GM19324 (cell line): ENCODE data around the gene SCNM1.
"Not testable (repeated sequence)": the region's sequence is repeated elsewhere in the genome, so short reads cannot be mapped to it uniquely, and the experiment has no call there.

Experiments
- ATAC-seq: cut with Tn5 transposase; IDR thresholded peaks from one replicate; pipeline ENCODE4 v1.9.1; 2021; ENCODE audit warnings: mild to moderate bottlenecking, moderate library complexity; ENCODE audit not compliant: unreplicated experiment, low FRiP score

SCNM1 gene

GRCh38 chr1:151146072-151146411, 19.9 kb upstream of the SCNM1 start:
- ATAC-seq, result no peak

GRCh38 chr1:151146412-151147131, 19.4 kb upstream of the SCNM1 start, which contains the start of gene SEMA6C:
Gene SEMA6C (minus strand): TSS chr1:151146631. CDS start chr1:151142621, 4,010 bp downstream.
- peak; percentile 99 for ATAC-seq

GRCh38 chr1:151147132-151147503, 18.8 kb upstream of the SCNM1 start:
- ATAC-seq, result no peak

- ATAC-seq, result no peak
Observed at GRCh38 chr1:151147665-151148064, 18.3 kb upstream of the SCNM1 start.

GRCh38 chr1:151156515-151156819, 9.5 kb upstream of the SCNM1 start, which contains the start of gene TNFAIP8L2:
Gene TNFAIP8L2 (plus strand): TSS chr1:151156649. CDS start chr1:151158698, 2,049 bp downstream.
- peak; percentile 71 for ATAC-seq

GRCh38 chr1:151157067-151157531, 8.8 kb upstream of the SCNM1 start:
- ATAC-seq, result no peak

GRCh38 chr1:151158326-151158725, 7.6 kb upstream of the SCNM1 start:
- ATAC-seq, result no peak

- ATAC-seq, result no peak
Observed at GRCh38 chr1:151158751-151159251, 7.1 kb upstream of the SCNM1 start.

- ATAC-seq, result no peak
Observed at GRCh38 chr1:151159373-151159772, 6.6 kb upstream of the SCNM1 start.

GRCh38 chr1:151164732-151165280, 1.1 kb upstream of the SCNM1 start:
- no peak for ATAC-seq

- ATAC-seq, result no peak
Observed at GRCh38 chr1:151165281-151165737, 635 bp upstream of the SCNM1 start.

- ATAC-seq, result no peak
Observed at GRCh38 chr1:151166505-151166956, 587 bp downstream of the SCNM1 start.

GRCh38 chr1:151167116-151167515, 1.2 kb downstream of the SCNM1 start:
- ATAC-seq, result no peak

GRCh38 chr1:151171190-151171589, 5.2 kb downstream of the SCNM1 start:
- ATAC-seq, result no peak

- no peak for ATAC-seq
Observed at GRCh38 chr1:151175041-151175741, 9.2 kb downstream of the SCNM1 start.

- no peak for ATAC-seq
Observed at GRCh38 chr1:151175863-151176262, 9.9 kb downstream of the SCNM1 start, which contains the start of gene TMOD4. Gene TMOD4 (minus strand): TSS chr1:151175981. CDS start chr1:151174875, 1,106 bp downstream.

- ATAC-seq, result no peak
Observed at GRCh38 chr1:151176514-151177045, 10.6 kb downstream of the SCNM1 start.

- ATAC-seq, result no peak
Observed at GRCh38 chr1:151184211-151184610, 18.3 kb downstream of the SCNM1 start.

- ATAC-seq, result no peak
Observed at GRCh38 chr1:151187205-151187604, 21.3 kb downstream of the SCNM1 start.

GRCh38 chr1:151188667-151189066, 22.7 kb downstream of the SCNM1 start:
- ATAC-seq, result not testable (repeated sequence)
